Ascending aorta (tissue), 2 donors: ENCODE data around the gene BTBD10. TPM values are rescaled to one million over a fixed set of nuclear protein-coding genes. Genes with fewer than 3 reads are reported as not detected.

ENCODE experiments used
- DNase-seq, 2 donors: peaks; one replicate each; pipeline ENCODE4 v3.0.0-alpha.2; 2019; ENCODE audit warnings: low spot score in 2 of 2
- H3K27ac ChIP-seq, 2 donors: fragments of 200-600 bp; sonication (generic); one replicate each; pipeline ENCODE4 v1.5.1; 2016 to 2017; ENCODE audit warnings: mild to moderate bottlenecking in 1 of 2
- H3K27me3 ChIP-seq: fragments of 200-600 bp; sonication (generic); one replicate; pipeline ENCODE4 v1.5.1; 2017
- H3K36me3 ChIP-seq, 2 donors: fragments of 200-600 bp; sonication (generic); one replicate each; pipeline ENCODE4 v1.5.1; 2016
- H3K4me1 ChIP-seq, 2 donors: fragments of 200-600 bp; sonication (generic); one replicate each; pipeline ENCODE4 v1.5.1; 2016 to 2017; ENCODE audit warnings: mild to moderate bottlenecking in 1 of 2
- H3K4me3 ChIP-seq, 2 donors: fragments of 200-600 bp; sonication (generic); one replicate each; pipeline ENCODE4 v1.5.1; 2016 to 2017; ENCODE audit warnings: mild to moderate bottlenecking in 1 of 2
- H3K9me3 ChIP-seq, 2 donors: fragments of 200-600 bp; sonication (generic); one replicate each; pipeline ENCODE4 v1.5.1; 2016
- CTCF ChIP-seq, 3 experiments: fragments of 200-600 bp in 2 of 3; fragments of 450-650 bp in 1 of 3; sonication (generic) in 2 of 3; IDR thresholded peaks; one replicate each; pipeline ENCODE4 v1.5.1; 2016 to 2019; ENCODE audit warnings: antibody characterized with exemption in 3 of 3, mild to moderate bottlenecking in 1 of 3, moderate library complexity in 1 of 3
- intact Hi-C: fragments of 100-400 bp; cut with DNase I; formaldehyde crosslinking; loops from one replicate; pipeline ENCODE4 v1.15.1; 2023
- total RNA-seq: library from RNA; depleted of rRNA; stranded (reverse); fragments of >200 nt; gene quantifications from one replicate; pipeline ENCODE4 v1.1.0, GENCODE V29; 2016

The BTBD10 gene
- total RNA-seq, 1 donor from 2014 or later = 10.1 TPM

GRCh38 chr11:13376402-13376801 lies 86.6 kb downstream of the BTBD10 start:
- H3K27me3 ChIP-seq = no peaks in the 10 kb centered on the region
- peaks cover 0 to 5% of the 10 kb centered on the region in 2 donors for H3K4me1 ChIP-seq
- H3K9me3 ChIP-seq = no peaks in the 10 kb centered on the region
- no peak for TF ChIP-seq CTCF (IDR thresholded peaks at IDR 0.05)
- no peak for DNase-seq
- H3K36me3 ChIP-seq = peaks cover 66 to 92% of the 10 kb centered on the region in 2 donors
- no peak overlapping the region for H3K27ac ChIP-seq
- no peak overlapping the region for H3K4me3 ChIP-seq
- intact Hi-C loops = no loop called here

- H3K4me1 ChIP-seq = peaks cover 0 to 5% of the 10 kb centered on the region in 2 donors
- no peak overlapping the region for H3K27ac ChIP-seq
- intact Hi-C loops = no loop called here
- H3K27me3 ChIP-seq = no peaks in the 10 kb centered on the region
- peaks cover 62 to 93% of the 10 kb centered on the region in 2 donors for H3K36me3 ChIP-seq
- TF ChIP-seq CTCF (IDR thresholded peaks at IDR 0.05) = no peak
- no peak for DNase-seq
- H3K4me3 ChIP-seq = no peak overlapping the region
- no peaks in the 10 kb centered on the region for H3K9me3 ChIP-seq
Measured at GRCh38 chr11:13375798-13376197, 87.2 kb downstream of the BTBD10 start.

DNA sequence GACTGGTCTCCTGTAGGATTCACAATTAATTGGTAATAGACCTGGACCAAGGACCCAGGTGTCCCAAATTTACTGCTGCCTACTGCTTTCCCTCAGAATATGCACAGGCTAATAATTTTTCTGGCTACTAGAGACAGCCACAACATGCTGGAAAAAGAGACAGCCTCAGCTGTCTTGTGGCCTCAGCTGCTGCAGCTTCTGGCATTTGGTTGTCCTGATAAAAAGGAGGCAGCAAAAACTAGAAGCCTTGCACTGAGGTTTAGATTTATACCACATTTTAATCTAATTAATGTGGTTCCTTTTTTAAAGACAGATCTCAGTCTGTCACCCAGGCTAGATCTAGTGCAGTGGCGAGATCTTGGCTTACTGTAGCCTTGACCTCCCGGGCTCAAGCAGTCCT lies 89.8 kb downstream of the BTBD10 start:
- H3K27me3 ChIP-seq = no peaks in the 10 kb centered on the region
- no peak overlapping the region for H3K27ac ChIP-seq
- no peak for TF ChIP-seq CTCF (IDR thresholded peaks at IDR 0.05)
- no peak for DNase-seq
- peaks cover 80 to 97% of the 10 kb centered on the region in 2 donors for H3K36me3 ChIP-seq
- intact Hi-C loops = no loop called here
- no peaks in the 10 kb centered on the region for H3K9me3 ChIP-seq
- no peak overlapping the region for H3K4me3 ChIP-seq
- no peaks in the 10 kb centered on the region for H3K4me1 ChIP-seq

DNA sequence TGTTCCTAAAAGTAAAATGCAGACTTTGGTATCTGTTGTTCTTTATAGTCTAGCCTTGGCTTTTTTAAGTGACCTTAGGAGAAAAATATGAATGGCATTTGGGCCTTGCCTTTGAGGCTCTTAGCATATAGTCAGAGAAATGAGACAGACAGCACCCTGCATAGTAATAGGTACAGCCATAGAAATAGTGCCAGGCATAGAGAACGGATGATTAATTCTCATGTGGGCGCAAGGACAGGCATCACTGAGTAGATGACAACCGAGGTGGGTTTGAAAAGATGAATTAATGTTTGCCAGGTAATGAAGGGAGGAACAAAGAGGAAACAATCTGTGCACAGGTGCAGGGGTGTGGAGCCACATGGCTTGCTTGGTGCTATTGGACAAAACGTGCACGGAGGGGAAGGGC lies 95.0 kb downstream of the BTBD10 start:
- Histone ChIP-seq H3K36me3 (peaks cover 73 to 91% of the 10 kb centered on the region in 2 donors), H3K27ac (no peak overlapping the region)

GRCh38 chr11:13367115-13367514 lies 95.9 kb downstream of the BTBD10 start:
- peaks cover 65 to 89% of the 10 kb centered on the region in 2 donors for H3K36me3 ChIP-seq
- intact Hi-C loops = no loop called here
- no peak for DNase-seq
- H3K27me3 ChIP-seq = no peaks in the 10 kb centered on the region
- H3K9me3 ChIP-seq = no peaks in the 10 kb centered on the region
- no peak overlapping the region for H3K27ac ChIP-seq
- no peak overlapping the region for H3K4me3 ChIP-seq
- TF ChIP-seq CTCF (IDR thresholded peaks at IDR 0.05) = no peak
- H3K4me1 ChIP-seq = no peaks in the 10 kb centered on the region

More for the DNA sequence above, 95.0 kb downstream of the BTBD10 start:
- no peaks in the 10 kb centered on the region for H3K27me3 ChIP-seq
- H3K4me3 ChIP-seq = no peak overlapping the region
- intact Hi-C loops = no loop called here
- H3K9me3 ChIP-seq = no peaks in the 10 kb centered on the region
- no peaks in the 10 kb centered on the region for H3K4me1 ChIP-seq
- no peak for TF ChIP-seq CTCF (IDR thresholded peaks at IDR 0.05)
- peak in 1 of 2 donors; percentile 0 for DNase-seq
